Effector CD8-positive, alpha-beta T cell (primary cell): ENCODE results near the gene GDAP2.
"Not testable (repeated sequence)": the region's sequence is repeated elsewhere in the genome, so short reads cannot be mapped to it uniquely, and the experiment has no call there.

Experiments
- DNase-seq: peaks from one replicate; lab custom pipeline; 2025; lab: John Stamatoyannopoulos, UW
- total RNA-seq, 4 experiments: gene quantifications; one replicate each; lab custom pipeline; 2026; lab: John Stamatoyannopoulos, UW

The GDAP2 gene, protein sequence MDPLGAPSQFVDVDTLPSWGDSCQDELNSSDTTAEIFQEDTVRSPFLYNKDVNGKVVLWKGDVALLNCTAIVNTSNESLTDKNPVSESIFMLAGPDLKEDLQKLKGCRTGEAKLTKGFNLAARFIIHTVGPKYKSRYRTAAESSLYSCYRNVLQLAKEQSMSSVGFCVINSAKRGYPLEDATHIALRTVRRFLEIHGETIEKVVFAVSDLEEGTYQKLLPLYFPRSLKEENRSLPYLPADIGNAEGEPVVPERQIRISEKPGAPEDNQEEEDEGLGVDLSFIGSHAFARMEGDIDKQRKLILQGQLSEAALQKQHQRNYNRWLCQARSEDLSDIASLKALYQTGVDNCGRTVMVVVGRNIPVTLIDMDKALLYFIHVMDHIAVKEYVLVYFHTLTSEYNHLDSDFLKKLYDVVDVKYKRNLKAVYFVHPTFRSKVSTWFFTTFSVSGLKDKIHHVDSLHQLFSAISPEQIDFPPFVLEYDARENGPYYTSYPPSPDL
- total RNA-seq: 51.9 to 65.8 (median 58.4) reads per million in 4 experiments

- DNase-seq: peak; percentile 93
Measured at GRCh38 chr1:117929343-117930172, at the start of gene GDAP2, which contains the start of gene WDR3. GDAP2 (minus strand) TSS chr1:117929621; CDS start chr1:117920357, 9,264 bp downstream. WDR3 (plus strand) TSS chr1:117929739; CDS start chr1:117933320, 3,581 bp downstream.

GRCh38 chr1:117976381-117976780, 47.0 kb upstream of the GDAP2 start:
- DNase-seq: no peak

DNA sequence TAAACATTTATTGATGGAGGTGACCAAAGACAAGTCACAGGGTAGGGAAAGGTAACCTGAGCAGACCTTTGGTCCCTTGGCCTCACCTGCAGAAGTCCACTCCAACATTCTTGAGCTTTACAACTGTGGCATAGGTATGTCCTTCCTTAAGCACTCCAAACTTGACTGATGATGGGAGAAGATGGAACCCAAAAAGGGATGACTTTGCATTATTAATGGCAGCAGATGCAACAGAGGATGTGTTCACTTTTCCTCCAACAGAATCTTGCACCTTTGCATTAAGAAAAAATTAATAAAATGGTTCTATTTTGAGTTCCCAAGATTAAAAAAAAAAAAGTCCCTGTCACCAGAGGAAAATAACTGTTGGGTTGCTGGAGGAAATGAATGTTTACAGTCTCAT, 42.4 kb upstream of the GDAP2 start:
- no peak for DNase-seq

GRCh38 chr1:117970252-117970651, 40.8 kb upstream of the GDAP2 start:
- no peak for DNase-seq

DNA sequence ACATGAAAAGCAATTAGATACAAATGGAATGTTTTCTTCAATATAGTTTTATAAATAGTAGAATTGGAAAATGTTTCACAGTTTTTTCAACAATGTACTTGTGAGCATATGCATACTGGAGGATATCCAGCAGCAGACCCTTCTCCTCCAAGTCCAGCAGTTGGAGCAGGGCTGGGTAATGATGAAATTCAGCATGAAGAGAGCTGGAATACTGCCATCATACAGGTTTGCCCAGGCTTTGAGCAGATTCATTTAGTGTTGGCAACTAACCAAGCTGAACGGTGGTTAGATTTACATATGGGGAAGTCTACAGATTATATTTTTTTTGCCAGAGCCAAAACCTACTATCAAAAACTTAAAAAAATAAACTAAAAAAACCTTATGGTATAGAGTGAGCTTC, 38.5 kb upstream of the GDAP2 start:
- DNase-seq: no peak

GRCh38 chr1:117967477-117967876, 38.1 kb upstream of the GDAP2 start:
- DNase-seq: no peak

DNA sequence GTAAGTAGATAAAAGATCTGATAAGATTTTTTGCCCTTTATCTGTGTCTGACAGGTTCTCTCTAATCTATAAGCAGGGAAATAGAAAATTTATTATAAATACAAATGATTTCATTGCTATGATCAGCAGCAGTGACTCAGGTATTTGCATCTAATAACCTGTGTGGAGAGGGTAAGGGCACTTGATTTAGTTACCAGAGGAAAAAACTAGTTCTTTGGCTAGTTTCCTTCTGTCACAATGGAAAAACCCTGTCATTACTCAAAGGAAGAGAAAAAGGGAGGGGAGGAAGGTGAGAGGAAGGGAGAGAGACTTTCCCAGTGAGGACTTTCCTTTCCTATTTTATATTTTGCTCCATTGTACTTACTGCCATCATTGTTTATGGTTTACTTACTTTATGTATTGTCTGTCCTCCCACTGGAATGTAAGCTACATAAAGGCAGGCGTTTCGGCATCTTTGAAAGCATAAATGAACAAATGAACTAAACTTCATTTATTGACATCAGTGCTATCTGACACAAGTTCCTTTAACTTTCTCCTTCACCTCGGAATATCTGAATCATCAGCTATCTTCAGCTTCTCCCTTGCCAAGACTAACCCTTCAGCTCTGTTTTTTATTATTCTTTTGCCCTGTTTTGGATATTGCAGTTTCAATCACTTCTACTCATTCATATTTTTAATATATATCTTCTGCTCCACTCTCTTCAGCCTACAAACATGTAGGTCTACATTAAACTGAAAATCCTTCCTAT, 35.0 kb upstream of the GDAP2 start:
- no peak for DNase-seq

DNA sequence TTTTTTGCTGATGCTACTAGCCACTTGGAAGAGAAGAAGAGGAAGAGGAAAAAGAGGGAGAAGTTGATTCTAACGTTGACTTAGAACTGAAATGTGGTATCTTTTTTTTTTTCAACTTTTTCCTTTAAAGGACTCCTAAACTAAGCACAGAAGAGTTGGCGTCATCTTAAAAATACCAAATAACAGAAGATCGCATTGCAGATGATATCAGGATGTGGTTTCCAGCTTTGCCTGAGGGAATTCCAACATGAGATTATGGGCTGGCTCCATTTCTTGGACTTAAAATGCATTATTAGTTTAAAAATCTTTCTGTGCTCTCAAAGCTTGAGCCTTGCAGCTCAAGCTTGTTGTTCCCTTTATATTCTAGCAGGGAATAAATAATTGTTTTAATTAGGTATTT, 29.9 kb upstream of the GDAP2 start:
- no peak for DNase-seq

GRCh38 chr1:117952386-117952785, 23.0 kb upstream of the GDAP2 start:
- DNase-seq: no peak

- DNase-seq: no peak
Measured at GRCh38 chr1:117942293-117942692, 12.9 kb upstream of the GDAP2 start.

- DNase-seq: no peak
Measured at GRCh38 chr1:117933769-117934168, 4.3 kb upstream of the GDAP2 start.

- no peak for DNase-seq
Measured at GRCh38 chr1:117932576-117932975, 3.2 kb upstream of the GDAP2 start.

GRCh38 chr1:117930484-117930883, 1.1 kb upstream of the GDAP2 start:
- no peak for DNase-seq

GRCh38 chr1:117930173-117930447, 689 bp upstream of the GDAP2 start:
- no peak for DNase-seq

DNA sequence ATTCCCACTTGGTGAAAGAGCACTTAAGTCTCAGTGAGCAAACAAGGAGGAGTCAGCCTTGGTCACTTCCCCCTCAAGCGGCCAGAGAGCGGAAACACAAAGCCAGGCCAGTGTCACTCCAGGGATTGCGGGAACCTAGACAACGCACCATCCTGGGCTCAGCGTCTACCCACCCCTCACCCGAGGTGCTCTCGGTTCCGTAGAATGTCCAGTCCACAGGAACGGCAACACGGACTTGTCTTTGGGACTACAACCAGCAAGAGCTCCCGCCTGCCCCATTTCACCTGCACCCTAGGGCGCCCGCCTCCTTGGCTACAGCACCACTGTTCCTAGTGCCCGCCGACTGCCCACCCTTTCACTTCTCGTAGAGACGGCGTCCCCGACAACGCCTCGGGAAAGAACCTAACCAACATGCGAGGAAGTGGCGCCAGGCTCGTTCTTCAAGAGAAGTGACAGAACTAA, 509 bp downstream of the GDAP2 start:
- peak; percentile 30 for DNase-seq

GRCh38 chr1:117925981-117926380, 3.4 kb downstream of the GDAP2 start:
- no peak for DNase-seq

GRCh38 chr1:117922717-117923116, 6.7 kb downstream of the GDAP2 start:
- DNase-seq: not testable (repeated sequence)

DNA sequence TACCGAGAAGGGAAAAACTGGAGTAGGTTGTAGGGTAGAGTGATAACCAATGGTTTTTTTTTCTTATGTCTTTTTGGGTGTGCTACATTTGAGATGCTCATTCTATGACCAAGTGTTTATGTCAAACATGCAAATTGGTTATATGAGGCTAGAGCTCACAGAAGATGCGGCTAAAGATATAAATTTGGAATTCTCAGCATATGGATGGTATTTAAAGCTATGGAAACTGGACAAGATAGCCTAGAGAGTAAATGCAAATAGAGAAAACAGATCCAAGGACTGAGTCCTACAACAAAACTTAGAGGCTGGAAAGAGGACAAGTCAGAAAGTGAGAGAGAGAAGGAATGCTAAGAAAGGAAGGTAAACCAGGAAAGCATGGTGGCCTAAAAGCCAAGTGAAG, 7.4 kb downstream of the GDAP2 start:
- DNase-seq: no peak

DNA sequence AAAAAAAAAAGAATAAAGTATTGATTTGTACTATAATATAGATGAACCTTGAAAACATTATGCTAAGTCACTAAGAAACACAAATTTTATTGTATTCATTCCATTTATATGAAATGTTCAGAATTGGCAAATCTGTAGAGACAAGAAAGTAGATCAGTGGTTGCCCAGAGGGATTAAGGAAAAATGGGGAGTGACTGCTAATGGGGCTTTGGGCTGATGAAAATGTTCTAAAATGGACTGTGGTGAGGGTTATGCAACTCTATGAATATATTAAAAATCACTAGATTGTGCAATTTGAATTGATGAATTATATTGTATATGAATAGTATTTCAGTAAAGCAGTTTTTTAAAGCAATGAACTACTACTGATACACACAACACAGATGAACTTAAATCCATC, 10.0 kb downstream of the GDAP2 start:
- no peak for DNase-seq

- no peak for DNase-seq
Measured at GRCh38 chr1:117911051-117911450, 18.4 kb downstream of the GDAP2 start.

- no peak for DNase-seq
Measured at GRCh38 chr1:117905019-117905418, 24.4 kb downstream of the GDAP2 start.

- DNase-seq: no peak
Measured at GRCh38 chr1:117904485-117904884, 24.9 kb downstream of the GDAP2 start.
